ENCODE measurements around the gene SIGLECL1.

The SIGLECL1 gene

GRCh38 chr19:51295382-51296126, 44.7 kb downstream of the SIGLECL1 start:
- no peak for DNase-seq (ENCODE audit: low read depth in 2 of 2)

- DNase-seq (ENCODE audit: low read depth in 2 of 2), result no peak
Observed at GRCh38 chr19:51296336-51297093, 45.6 kb downstream of the SIGLECL1 start.

GRCh38 chr19:51297406-51297805, 46.5 kb downstream of the SIGLECL1 start:
- DNase-seq (ENCODE audit: low read depth in 2 of 2), result no peak

GRCh38 chr19:51301266-51301665, 50.4 kb downstream of the SIGLECL1 start:
- DNase-seq (ENCODE audit: low read depth in 2 of 2), result no peak

- DNase-seq (ENCODE audit: low read depth in 2 of 2), result no peak
Observed at GRCh38 chr19:51305479-51305878, 54.6 kb downstream of the SIGLECL1 start.

- DNase-seq (ENCODE audit: low read depth in 2 of 2), result no peak
Observed at GRCh38 chr19:51311351-51312257, 60.7 kb downstream of the SIGLECL1 start, which contains the start of gene IGLON5. IGLON5 (plus strand) TSS chr19:51311644; CDS start chr19:51311848, 204 bp downstream.

DNA sequence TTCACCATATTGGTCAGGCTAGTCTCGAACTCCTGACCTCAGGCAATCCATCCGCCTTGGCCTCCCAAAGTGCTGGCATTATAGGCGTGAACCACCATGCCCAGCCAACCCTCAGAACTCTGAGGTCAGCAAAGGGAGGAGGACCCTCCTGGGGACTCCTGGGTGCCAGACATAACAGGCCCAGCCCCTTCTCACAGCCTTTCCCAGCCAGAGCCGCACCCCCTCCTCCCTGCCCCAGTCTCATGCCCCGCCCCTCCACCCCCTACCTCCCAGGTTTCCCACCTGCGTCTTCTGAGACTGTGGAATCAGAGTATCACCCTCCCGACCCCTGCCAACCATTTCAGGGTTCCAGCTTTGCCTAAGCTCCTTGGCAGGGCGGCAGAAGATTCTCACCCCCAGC, 65.8 kb downstream of the SIGLECL1 start:
- DNase-seq (ENCODE audit: low read depth in 2 of 2), result no peak

DNA sequence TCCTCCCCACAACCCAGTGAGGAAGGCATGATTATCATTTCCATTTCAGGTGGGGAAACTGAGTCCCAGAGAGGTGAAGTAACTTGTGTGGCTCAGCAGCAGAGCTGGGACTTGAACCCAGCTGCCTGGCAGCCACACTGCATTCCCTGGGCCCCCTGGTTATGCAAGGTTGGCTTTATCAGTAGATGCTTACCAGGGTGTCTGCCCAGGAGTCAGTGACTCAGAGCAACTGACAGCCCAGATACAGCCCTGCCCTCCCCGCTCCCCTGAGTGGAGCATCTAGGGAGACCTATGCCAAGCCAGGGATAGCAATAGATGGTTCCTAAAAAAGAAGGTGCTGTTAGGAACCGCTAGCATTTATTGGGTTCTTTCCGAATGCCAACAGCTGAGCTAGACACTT, 66.5 kb downstream of the SIGLECL1 start:
- no peak for DNase-seq (ENCODE audit: low read depth in 2 of 2)

DNA sequence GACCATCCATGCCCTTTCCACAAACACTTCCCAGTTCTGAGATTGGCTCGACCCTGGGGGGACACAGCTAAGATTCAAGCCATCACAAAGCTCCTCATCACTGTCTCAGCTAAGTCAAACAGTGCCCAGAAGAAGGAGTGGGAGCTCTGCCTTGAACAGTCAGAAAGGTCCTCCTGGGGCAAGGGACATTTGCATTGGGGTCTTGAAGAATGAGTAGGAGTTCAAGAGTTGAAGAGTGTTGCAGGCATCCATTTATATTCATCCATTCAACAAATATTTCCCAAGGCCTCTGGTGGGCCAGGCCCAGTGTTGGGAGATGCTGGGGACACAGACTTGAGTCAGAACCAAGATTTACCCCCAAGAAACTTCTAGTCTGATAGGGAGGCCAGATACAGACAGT, 67.1 kb downstream of the SIGLECL1 start:
- DNase-seq (ENCODE audit: low read depth in 2 of 2), result no peak
